GM12878 (cell line): ENCODE measurements around the gene ACVR1B. TPM values are rescaled to one million over a fixed set of nuclear protein-coding genes. Genes with fewer than 3 reads are reported as not detected.

Experiments
- ATAC-seq: fragments of 200-7000 bp; cut with Tn5 transposase; 3 replicates; pipeline ENCODE4 v1.9.1; 2020; ENCODE audit warnings: mild to moderate bottlenecking, moderate library complexity
- BruUV-seq: library from RNA; stranded (reverse); fragments of 400-500 nt; replicated peaks from 2 replicates; lab custom pipeline; 2021; lab: Mats Ljungman, UMichigan
- CTCF ChIA-PET: fragments of 300-600 bp; sonication (Branson Sonifier 250); formaldehyde crosslinking; extraction: SDS; loops from one replicate; lab custom pipeline; 2021; ENCODE audit warnings: inconsistent platforms; lab: Yijun Ruan, JAX
- POLR2A ChIA-PET: fragments of 350-600 bp; formaldehyde crosslinking; extraction: SDS; loops from one replicate; lab custom pipeline; 2021; ENCODE audit warnings: inconsistent platforms; lab: Charles Lee
- RAD21 ChIA-PET: fragments of 300-600 bp; sonication (Branson Sonifier 250); formaldehyde crosslinking; loops from one replicate; lab custom pipeline; 2023; ENCODE audit warnings: antibody characterized with exemption; ENCODE audit not compliant: unreplicated experiment; lab: Charles Lee
- SMC1A ChIA-PET: fragments of 300-600 bp; sonication (Branson Sonifier 250); formaldehyde crosslinking; loops from one replicate; lab custom pipeline; 2023; ENCODE audit not compliant: unreplicated experiment, uncharacterized antibody; lab: Charles Lee
- DNase-seq: peaks from one replicate; pipeline ENCODE4 v3.0.0-alpha.2; 2011; ENCODE audit warnings: low read depth, low spot score
- FAIRE-seq: peaks from 3 replicates; lab custom pipeline; 2011; peaks lifted over from hg19 to GRCh38; lab: Jason Lieb, UNC
- H2AFZ ChIP-seq: 2 replicates; pipeline ENCODE4 v1.6.0; 2011; ENCODE audit warnings: low read depth, low read length, control low read depth; ENCODE audit not compliant: control insufficient read depth
- H3K27ac ChIP-seq: 2 replicates; pipeline ENCODE4 v1.5.1; 2011; ENCODE audit warnings: control low read depth; ENCODE audit not compliant: control insufficient read depth, insufficient read depth
- H3K27me3 ChIP-seq, 2 experiments: replicated peaks in 1 of 2; 2 replicates each; pipeline versions ENCODE4 v1.6.0 to v1.6.1; 2011; ENCODE audit warnings: low read length in 1 of 2; ENCODE audit not compliant: control insufficient read depth in 2 of 2, insufficient read depth in 2 of 2
- H3K36me3 ChIP-seq, 2 experiments: 2 replicates each; pipeline ENCODE4 v1.5.1; 2011; ENCODE audit warnings: low read length in 1 of 2; ENCODE audit not compliant: control insufficient read depth in 2 of 2, insufficient read depth in 2 of 2
- H3K4me1 ChIP-seq: 2 replicates; pipeline ENCODE4 v1.6.1; 2011; ENCODE audit warnings: mild to moderate bottlenecking, low read length, moderate library complexity, mixed read lengths; ENCODE audit not compliant: control insufficient read depth, insufficient read depth
- H3K4me2 ChIP-seq: 2 replicates; pipeline ENCODE4 v1.6.0; 2011; ENCODE audit warnings: control low read depth; ENCODE audit not compliant: control insufficient read depth, insufficient read depth
- H3K4me3 ChIP-seq: fragments of 200-600 bp; sonication (generic); 2 replicates; pipeline ENCODE4 v1.5.1; 2016
- H3K79me2 ChIP-seq: 2 replicates; pipeline ENCODE4 v1.6.0; 2011; ENCODE audit warnings: low read length; ENCODE audit not compliant: control insufficient read depth, insufficient read depth
- H3K9ac ChIP-seq: 2 replicates; pipeline ENCODE4 v1.8.0; 2011; ENCODE audit warnings: low read length, control low read depth, mixed read lengths; ENCODE audit not compliant: control insufficient read depth, insufficient read depth
- H3K9me3 ChIP-seq: replicated peaks from 3 replicates; pipeline ENCODE4 v1.5.1; 2011; ENCODE audit warnings: mild to moderate bottlenecking, low read length; ENCODE audit not compliant: control insufficient read depth, insufficient read depth
- H4K20me1 ChIP-seq: 2 replicates; pipeline ENCODE4 v1.6.0; 2011; ENCODE audit not compliant: control insufficient read depth, insufficient read depth
- FOS ChIP-seq: IDR thresholded peaks from 3 replicates; pipeline ENCODE4 v1.6.1; 2011; ENCODE audit warnings: borderline replicate concordance; ENCODE audit not compliant: insufficient read length; ENCODE audit errors: extremely low read depth
- NKRF ChIP-seq: fragments of 450-650 bp; conservative IDR thresholded peaks from 2 replicates; pipeline ENCODE4 v1.6.1; 2017; ENCODE audit warnings: mild to moderate bottlenecking, moderate library complexity
- SMC3 ChIP-seq: IDR thresholded peaks from 2 replicates; pipeline ENCODE4 v1.6.1; 2011; ENCODE audit warnings: low read length, improper control_type of control experiment, borderline replicate concordance
- SREBF2 ChIP-seq: IDR thresholded peaks from 2 replicates; pipeline ENCODE4 v1.6.1; 2012; ENCODE audit warnings: mild to moderate bottlenecking, low read length
- TCF7 ChIP-seq: IDR thresholded peaks from 2 replicates; pipeline ENCODE4 v1.6.1; 2014; ENCODE audit warnings: antibody characterized with exemption, borderline replicate concordance
- ZBTB4 ChIP-seq: fragments of 450-650 bp; formaldehyde crosslinking; IDR thresholded peaks from 2 replicates; pipeline ENCODE4 v1.4.0; 2022; ENCODE audit warnings: mild to moderate bottlenecking, moderate library complexity
- WGBS: methylation state at CpG from one replicate; pipeline ENCODE4 v1.1.6; 2016; ENCODE audit warnings: low lambda C conversion rate; ENCODE audit not compliant: insufficient replicate concordance, insufficient coverage; ENCODE audit errors: missing lambda C conversion rate; 5-methylcytosine and 5-hydroxymethylcytosine counted together
- in situ Hi-C: fragments of 300-500 bp; cut with MboI; formaldehyde crosslinking; loops from 9 replicates; pipeline ENCODE4 v1.14.3; 2018; ENCODE audit warnings: mixed read lengths
- intact Hi-C: fragments of 100-400 bp; cut with micrococcal nuclease; formaldehyde crosslinking; loops from one replicate; pipeline ENCODE4 v1.14.2; 2022; ENCODE audit not compliant: unreplicated experiment
- polyA plus RNA-seq, 11 experiments: library from polyadenylated mRNA; depleted of rRNA in 4 of 11; unstranded in 6 of 11; stranded (reverse) in 5 of 11; fragments of >200 nt; fragmentation: Nextera tagmentation in 4 of 11; fragmentation: Illumina TruSeq in 1 of 11; extraction: Ambion mirVana in 4 of 11; extraction: Trizol in 1 of 11; gene quantifications; 1 replicate in 1 of 11; 2 replicates in 10 of 11; pipeline versions ENCODE4 v1.2.1 to v1.2.3, GENCODE V29; 2011 to 2016; ENCODE audit warnings: inconsistent platforms in 2 of 11, missing spikeins in 2 of 11, low read depth in 1 of 11
- total RNA-seq, 4 experiments: library from RNA; depleted of rRNA in 3 of 4; stranded (reverse); fragments of >200 nt in 3 of 4; fragmentation: Illumina TruSeq in 1 of 4; extraction: Trizol in 1 of 4; gene quantifications; 2 replicates each; pipeline versions ENCODE4 v1.2.1 to v1.2.3, GENCODE V29; 2013 to 2021

ACVR1B gene
- total and polyA plus RNA-seq, 10 of the 15 experiments (the other 5 are each of a cell fraction or from before 2014, with no cell fraction given) = 0.02 to 0.69 (median 0.16) TPM; not detected in 2

- WGBS = 18% methylated on average over 6 of the region's 6 CpGs
- DNase-seq (no peak), FAIRE-seq (no peak), ATAC-seq (no peak)
- BruUV-seq = no TSS peak
- H4K20me1 ChIP-seq = no peaks in the 10 kb centered on the region
- ChIA-PET POLR2A (no interaction called here), RAD21 (no interaction called here), CTCF (no interaction called here), SMC1A (no interaction called here)
- H3K4me2 ChIP-seq = no peak overlapping the region
- peaks cover 8% of the 10 kb centered on the region; the same call in 2 of the 3 replicates for H3K9me3 ChIP-seq
- H3K36me3 ChIP-seq = no peaks in the 10 kb centered on the region
- intact Hi-C loops (no loop called here), in situ Hi-C loops (no loop called here)
- no peak overlapping the region for H3K4me3 ChIP-seq
- no peaks in the 10 kb centered on the region for H3K79me2 ChIP-seq
- TF ChIP-seq ZBTB4 (no peak), TCF7 (no peak), NKRF (no peak), SREBF2 (no peak), FOS (no peak), SMC3 (no peak)
- H3K27ac ChIP-seq = no peak overlapping the region
- H2AFZ ChIP-seq = no peak overlapping the region
- no peaks in the 10 kb centered on the region for H3K4me1 ChIP-seq
- no peak overlapping the region for H3K9ac ChIP-seq
- H3K27me3 ChIP-seq = peaks cover 0 to 1% of the 10 kb centered on the region in 2 experiments; a peak in 2 of 4 replicates
Observed at GRCh38 chr12:51942501-51943000, 8.9 kb upstream of the ACVR1B start.
